ENCODE measurements around the gene FMO2. TPM values are rescaled to one million over a fixed set of nuclear protein-coding genes. Genes with fewer than 3 reads are reported as not detected.

Gene FMO2
- total RNA-seq, 1 donor: 2.9 TPM

DNA sequence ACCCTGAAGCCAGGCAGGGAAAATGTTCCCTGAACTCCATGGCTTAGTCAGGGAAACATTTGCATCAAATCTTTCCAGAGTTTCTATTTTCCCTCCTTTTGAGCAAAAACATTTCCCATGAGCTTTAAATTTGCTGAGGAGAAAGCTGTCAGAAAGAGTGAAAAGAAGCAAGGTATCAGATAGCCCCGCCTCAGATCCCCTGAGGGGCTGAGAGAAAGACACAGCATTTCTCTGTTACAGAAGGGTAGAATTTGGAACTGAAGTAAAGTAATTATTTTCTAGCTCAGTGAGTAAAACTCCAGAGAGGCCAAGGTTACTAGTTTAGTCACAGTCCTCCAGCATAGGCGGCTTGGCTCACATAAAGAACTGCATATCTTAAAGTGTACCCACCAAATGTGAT is 73.8 kb downstream of the FMO2 start:
- Histone ChIP-seq H3K4me3 (ENCODE audit: insufficient read depth, low read length) (no peak overlapping the region), H3K27me3 (ENCODE audit: insufficient read depth, low read length) (no peaks in the 10 kb centered on the region), H3K36me3 (ENCODE audit: insufficient read depth, low read length) (no peaks in the 10 kb centered on the region), H4K20me1 (ENCODE audit: insufficient read depth, low read length) (no peaks in the 10 kb centered on the region), H2AFZ (ENCODE audit: low read length) (no peak overlapping the region), H3K4me2 (ENCODE audit: insufficient read depth, low read length) (no peak overlapping the region), H3K79me2 (ENCODE audit: insufficient read depth, low read length) (no peaks in the 10 kb centered on the region), H3K27ac (ENCODE audit: low read depth, low read length) (no peak overlapping the region), H3K4me1 (ENCODE audit: insufficient read depth, low read length) (peaks cover 12% of the 10 kb centered on the region), H3K9me3 (ENCODE audit: low read depth, low read length) (no peaks in the 10 kb centered on the region)
- no peak for DNase-seq (ENCODE audit: insufficient read length, low spot score, missing footprints)
- no peak for TF ChIP-seq CTCF (IDR thresholded peaks at IDR 0.05; ENCODE audit: extremely low read depth, low read depth, low read length)

Small RNA genes lying within 50 kb of the gene (small RNA-seq; reads per million reads assigned to genes)
- not detected for gene RF00019

Other genes with a start within 250 kb of the FMO2 start
- under 0.01 and 0.88 TPM in 2 replicates for gene MROH9, start 249.8 kb upstream of the FMO2 start, total RNA-seq
- 44.5 and 63.9 TPM in 2 replicates for gene FMO3, start 94.4 kb upstream of the FMO2 start, total RNA-seq
- not detected in 2 replicates for gene FMO1, start 63.2 kb downstream of the FMO2 start, total RNA-seq
- 3.6 and 8.5 TPM in 2 replicates for gene FMO4, start 128.9 kb downstream of the FMO2 start, total RNA-seq

Data from osteoblast (primary cell).